Panc1 (cell line): Measurements from ENCODE around the gene SDF4. TPM values are rescaled to one million over a fixed set of nuclear protein-coding genes. Genes with fewer than 3 reads are reported as not detected.

Source experiments
- ATAC-seq: fragments of 200-7000 bp; cut with Tn5 transposase; 2 replicates; pipeline ENCODE4 v1.9.1; 2020; ENCODE audit warnings: mild to moderate bottlenecking, moderate library complexity
- BruUV-seq: library from RNA; stranded (reverse); fragments of 400-500 nt; replicated peaks from 2 replicates; lab custom pipeline; 2021; lab: Mats Ljungman, UMichigan
- CTCF ChIA-PET: fragments of 300-600 bp; sonication (Branson Sonifier 250); formaldehyde crosslinking; loops from one replicate; lab custom pipeline; 2022; ENCODE audit warnings: antibody characterized with exemption; lab: Charles Lee
- POLR2A ChIA-PET: fragments of 300-600 bp; sonication (Branson Sonifier 250); formaldehyde crosslinking; loops from one replicate; lab custom pipeline; 2022; ENCODE audit warnings: antibody characterized with exemption; lab: Charles Lee
- DNase-seq: peaks from one replicate; pipeline ENCODE4 v3.0.0-alpha.2; 2010; ENCODE audit warnings: low read depth, low spot score
- H3K27ac ChIP-seq: 2 replicates; pipeline ENCODE4 v1.5.1; 2011; ENCODE audit warnings: mild to moderate bottlenecking, low read length, inconsistent platforms
- H3K27me3 ChIP-seq: fragments of 200-500 bp; sonication (Bioruptor generic); 2 replicates; pipeline ENCODE4 v1.6.0; 2014; ENCODE audit warnings: low read length, inconsistent platforms; ENCODE audit not compliant: control insufficient read depth, insufficient read depth
- H3K36me3 ChIP-seq: fragments of 200-500 bp; sonication (Bioruptor generic); 2 replicates; pipeline ENCODE4 v1.5.1; 2014; ENCODE audit warnings: inconsistent platforms, mild to moderate bottlenecking, low read length, moderate library complexity; ENCODE audit not compliant: control insufficient read depth, insufficient read depth
- H3K4me1 ChIP-seq: 2 replicates; pipeline ENCODE4 v1.5.1; 2011; ENCODE audit warnings: inconsistent platforms, mild to moderate bottlenecking, low read length, moderate library complexity; ENCODE audit not compliant: control insufficient read depth, insufficient read depth
- H3K4me3 ChIP-seq, 2 experiments: 2 replicates each; pipeline ENCODE4 v1.5.1; 2011 to 2012; ENCODE audit warnings: low read depth in 2 of 2, low read length in 2 of 2, mild to moderate bottlenecking in 2 of 2, inconsistent platforms in 1 of 2, moderate library complexity in 1 of 2
- H3K9me3 ChIP-seq: fragments of 200-500 bp; sonication (Bioruptor generic); 2 replicates; pipeline ENCODE4 v1.5.1; 2014; ENCODE audit warnings: low read depth, mild to moderate bottlenecking, inconsistent platforms, low read length, moderate library complexity; ENCODE audit not compliant: control insufficient read depth, insufficient read depth
- CTCF ChIP-seq: fragments of 450-650 bp; IDR thresholded peaks from 2 replicates; pipeline ENCODE4 v1.5.1; 2017; ENCODE audit warnings: mild to moderate bottlenecking
- POLR2AphosphoS5 ChIP-seq: IDR thresholded peaks from 2 replicates; pipeline ENCODE4 v1.6.1; 2012; ENCODE audit warnings: mild to moderate bottlenecking, low read depth, low read length, moderate library complexity
- REST ChIP-seq, 2 experiments: IDR thresholded peaks; 2 replicates each; pipeline ENCODE4 v1.6.1; 2011 to 2012; ENCODE audit warnings: low read depth in 2 of 2, control low read depth in 1 of 2, low read length in 1 of 2, mild to moderate bottlenecking in 1 of 2, moderate library complexity in 1 of 2; ENCODE audit not compliant: insufficient read depth in 1 of 2
- SIN3A ChIP-seq: IDR thresholded peaks from 2 replicates; pipeline ENCODE4 v1.6.1; 2012; ENCODE audit warnings: low read depth, mild to moderate bottlenecking, low read length, moderate library complexity, borderline replicate concordance; ENCODE audit not compliant: insufficient read depth
- TCF7L2 ChIP-seq: IDR thresholded peaks from 2 replicates; pipeline ENCODE4 v1.6.1; 2011; ENCODE audit warnings: mild to moderate bottlenecking, low read depth, low read length, inconsistent platforms
- in situ Hi-C: cut with HindIII; loops from 2 replicates; pipeline ENCODE4 v1.10.0; 2016; ENCODE audit warnings: low sequenced_read_pairs, low pct_unique_long_range_greater_than_20kb
- intact Hi-C: fragments of 100-400 bp; cut with micrococcal nuclease; formaldehyde crosslinking; loops from one replicate; pipeline ENCODE4 v1.10.0; 2022; ENCODE audit not compliant: unreplicated experiment
- total RNA-seq: library from RNA; stranded (reverse); gene quantifications from one replicate; pipeline ENCODE4 v1.2.1, GENCODE V29; 2021; ENCODE audit not compliant: unreplicated experiment

The SDF4 gene
- total RNA-seq, 1 experiment from 2014 or later = 335 TPM

- in situ Hi-C loops = no loop called here
- ATAC-seq (no peak), DNase-seq (no peak)
- H3K4me3 ChIP-seq = no peak overlapping the region
- H3K9me3 ChIP-seq = no peaks in the 10 kb centered on the region
- intact Hi-C loops = no loop called here
- BruUV-seq = no TSS peak
- H3K27ac ChIP-seq = no peak overlapping the region
- no peaks in the 10 kb centered on the region for H3K36me3 ChIP-seq
- H3K27me3 ChIP-seq = no peaks in the 10 kb centered on the region
- no peaks in the 10 kb centered on the region for H3K4me1 ChIP-seq
- TF ChIP-seq POLR2AphosphoS5 (no peak), REST (IDR thresholded peaks at IDR 0.05; ENCODE audit: insufficient read depth in 1 of 2, low read depth in 2 of 2, low read length in 1 of 2) (no peak), SIN3A (no peak), TCF7L2 (no peak)
- CTCF ChIA-PET = no interaction called here
- POLR2A ChIA-PET = no interaction called here
Measured at GRCh38 chr1:1199961-1200875, 31.6 kb downstream of the SDF4 start.

- DNase-seq (no peak), ATAC-seq (peak; percentile 11; the same call in 1 of the 2 replicates)
- H3K27me3 ChIP-seq = no peaks in the 10 kb centered on the region
- no peak overlapping the region for H3K4me3 ChIP-seq
- ChIA-PET POLR2A (no interaction called here), CTCF (no interaction called here)
- BruUV-seq = no TSS peak
- no peak for TF ChIP-seq SIN3A
- no peak for TF ChIP-seq CTCF
- TF ChIP-seq POLR2AphosphoS5 = no peak
- no peak for TF ChIP-seq REST (IDR thresholded peaks at IDR 0.05; ENCODE audit: insufficient read depth in 1 of 2, low read depth in 2 of 2, low read length in 1 of 2)
- TF ChIP-seq TCF7L2 = no peak
- intact Hi-C loops (no loop called here), in situ Hi-C loops (no loop called here)
- H3K4me1 ChIP-seq = no peaks in the 10 kb centered on the region
- H3K36me3 ChIP-seq = no peaks in the 10 kb centered on the region
- H3K9me3 ChIP-seq = no peaks in the 10 kb centered on the region
- H3K27ac ChIP-seq = no peak overlapping the region
Measured at GRCh38 chr1:1199141-1199960, 32.5 kb downstream of the SDF4 start.
